ENCODE results near the gene AGO3. TPM values are rescaled to one million over a fixed set of nuclear protein-coding genes. Genes with fewer than 3 reads are reported as not detected.
A peak's percentile ranks its signal among the peaks of the same experiment; 100 is the strongest.

Gene AGO3
- total RNA-seq, 2 experiments from 2014 or later = 23.3 to 33.8 TPM

DNA sequence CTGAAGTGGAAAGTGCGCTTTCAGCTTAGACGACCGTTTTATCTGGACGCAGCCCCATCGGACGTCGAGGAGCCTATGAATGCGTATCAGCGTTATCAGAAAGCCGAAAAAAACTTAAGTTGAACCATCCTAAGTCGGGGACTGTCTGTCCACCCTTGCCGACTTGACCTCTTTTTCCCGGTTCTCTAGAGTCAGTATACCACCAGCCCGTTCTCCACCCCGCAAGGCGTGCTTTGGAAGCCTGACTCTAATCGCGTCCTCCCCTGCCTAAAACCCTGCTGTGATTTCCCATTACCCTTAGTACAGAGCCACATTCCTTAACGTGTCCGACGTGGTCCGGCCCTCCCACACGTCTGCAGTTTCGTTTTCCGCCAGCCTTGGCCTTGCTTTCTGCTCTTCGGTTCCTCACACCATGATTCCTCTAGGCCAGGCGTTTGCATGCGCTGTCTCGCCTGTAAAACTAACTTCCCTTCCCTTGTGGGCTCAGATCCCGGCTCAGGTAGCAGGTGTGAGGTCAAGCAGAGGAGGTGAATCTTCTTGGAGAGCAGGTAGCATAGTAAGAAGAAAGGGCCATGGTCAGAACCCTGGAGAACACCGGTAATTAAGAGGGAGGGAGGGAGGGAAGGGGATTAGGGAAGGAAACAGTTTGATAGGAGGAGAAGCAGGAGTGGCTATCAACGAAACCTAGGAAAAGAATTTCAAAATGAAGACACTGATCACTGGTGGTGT lies 158.7 kb downstream of the AGO3 start:
- no peak for ATAC-seq
- H3K27ac Mint-ChIP-seq = peak overlapping the region; percentile 96
- peak; percentile 37 for DNase-seq
- H3K27me3 Mint-ChIP-seq = peaks cover 14% of the 10 kb centered on the region
- ChIA-PET CTCF (interaction anchor here (0.6 to 1.2 kb wide), 2 partner anchors 10 to 215 kb away, joined by 3 to 4 read pairs; no protein-coding TSS in a partner anchor), POLR2A (no interaction called here)
- peak overlapping the region; percentile 88 for H3K4me3 Mint-ChIP-seq
- peaks cover 17% of the 10 kb centered on the region for H3K4me1 Mint-ChIP-seq
- H3K36me3 Mint-ChIP-seq (ENCODE audit: low read depth) = peaks cover 25% of the 10 kb centered on the region
- intact Hi-C loops (cut with DNase I, micrococcal nuclease) = loop anchor here in 1 of 2 experiments (1.0 to 10.0 kb wide), 2 partner anchors 135 to 205 kb away; partner anchors contain the start of genes AGO1 and THRAP3
- no peaks in the 10 kb centered on the region for H3K9me3 Mint-ChIP-seq (ENCODE audit: low read depth)

- Mint-ChIP-seq H3K4me1 (peaks cover 17% of the 10 kb centered on the region), H3K27me3 (peaks cover 4% of the 10 kb centered on the region), H3K9me3 (ENCODE audit: low read depth) (no peaks in the 10 kb centered on the region), H3K4me3 (no peak overlapping the region), H3K36me3 (ENCODE audit: low read depth) (peaks cover 27% of the 10 kb centered on the region), H3K27ac (no peak overlapping the region)
- intact Hi-C loops (cut with DNase I, micrococcal nuclease) = no loop called here
- ATAC-seq (no peak), DNase-seq (no peak)
- ChIA-PET CTCF (interaction anchor here (0.6 kb wide), 1 partner anchor 250 kb away, joined by 3 read pairs; no protein-coding TSS in a partner anchor), POLR2A (interaction anchor here (0.6 kb wide), 1 partner anchor 277 kb away, joined by 5 read pairs; no protein-coding TSS in a partner anchor)
Observed at GRCh38 chr1:36091141-36091540, 160.2 kb downstream of the AGO3 start.

DNA sequence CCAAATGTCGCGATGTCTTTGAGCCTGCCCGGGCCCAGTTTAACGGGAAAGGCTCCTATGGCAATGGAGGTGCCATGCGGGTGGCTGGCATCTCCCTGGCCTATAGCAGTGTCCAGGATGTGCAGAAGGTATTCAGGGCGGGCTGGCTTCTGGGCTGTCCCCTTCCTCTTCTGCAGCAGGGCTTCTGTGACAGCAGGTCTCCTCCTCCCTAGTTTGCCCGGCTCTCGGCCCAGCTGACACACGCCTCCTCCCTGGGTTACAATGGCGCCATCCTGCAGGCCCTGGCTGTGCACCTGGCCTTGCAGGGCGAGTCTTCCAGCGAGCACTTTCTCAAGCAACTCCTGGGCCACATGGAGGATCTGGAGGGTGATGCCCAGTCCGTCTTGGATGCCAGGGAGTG lies 160.8 kb downstream of the AGO3 start:
- H3K27me3 Mint-ChIP-seq = peaks cover 3% of the 10 kb centered on the region
- ATAC-seq = no peak
- peak overlapping the region; percentile 65 for H3K27ac Mint-ChIP-seq
- no peak for DNase-seq
- H3K36me3 Mint-ChIP-seq (ENCODE audit: low read depth) = peaks cover 27% of the 10 kb centered on the region
- ChIA-PET POLR2A (no interaction called here), CTCF (interaction anchor here (0.6 kb wide), 1 partner anchor 251 kb away, joined by 3 read pairs; no protein-coding TSS in a partner anchor)
- H3K4me1 Mint-ChIP-seq = peaks cover 17% of the 10 kb centered on the region
- intact Hi-C loops (cut with DNase I, micrococcal nuclease) = no loop called here
- peak overlapping the region; percentile 15 for H3K4me3 Mint-ChIP-seq
- H3K9me3 Mint-ChIP-seq (ENCODE audit: low read depth) = no peaks in the 10 kb centered on the region

DNA sequence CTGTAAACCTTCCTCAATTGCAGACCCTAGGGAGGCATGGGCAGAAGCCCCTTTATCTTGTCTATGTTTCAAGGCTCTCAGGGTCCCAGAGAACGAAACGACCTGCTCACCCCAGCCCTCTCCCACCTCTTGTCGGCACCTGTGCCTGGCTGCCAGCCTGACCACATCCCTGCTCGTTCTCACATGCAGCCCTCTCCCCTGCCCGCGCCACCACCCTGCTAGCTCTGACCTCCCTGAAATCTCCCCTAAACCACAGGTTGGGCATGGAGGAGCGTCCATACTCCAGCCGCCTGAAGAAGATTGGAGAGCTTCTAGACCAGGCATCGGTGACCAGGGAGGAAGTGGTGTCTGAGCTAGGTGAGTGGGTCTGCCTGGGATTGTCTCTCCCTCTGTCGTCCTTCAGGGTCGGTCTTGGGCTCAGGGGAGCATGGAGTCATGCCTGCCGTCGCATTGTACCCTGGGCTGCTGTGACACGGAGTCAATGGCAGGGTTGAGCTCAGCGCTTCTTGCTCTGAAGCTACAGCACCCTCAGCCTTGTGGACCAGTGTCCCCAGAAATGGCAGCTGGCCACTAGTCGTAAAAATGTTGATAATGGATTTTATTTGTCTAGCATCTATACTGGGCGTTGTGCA lies 161.4 kb downstream of the AGO3 start:
- ChIA-PET POLR2A (no interaction called here), CTCF (interaction anchor here (0.7 kb wide), 1 partner anchor 55 kb away, joined by 4 read pairs; no protein-coding TSS in a partner anchor)
- intact Hi-C loops (cut with DNase I, micrococcal nuclease) = no loop called here

DNA sequence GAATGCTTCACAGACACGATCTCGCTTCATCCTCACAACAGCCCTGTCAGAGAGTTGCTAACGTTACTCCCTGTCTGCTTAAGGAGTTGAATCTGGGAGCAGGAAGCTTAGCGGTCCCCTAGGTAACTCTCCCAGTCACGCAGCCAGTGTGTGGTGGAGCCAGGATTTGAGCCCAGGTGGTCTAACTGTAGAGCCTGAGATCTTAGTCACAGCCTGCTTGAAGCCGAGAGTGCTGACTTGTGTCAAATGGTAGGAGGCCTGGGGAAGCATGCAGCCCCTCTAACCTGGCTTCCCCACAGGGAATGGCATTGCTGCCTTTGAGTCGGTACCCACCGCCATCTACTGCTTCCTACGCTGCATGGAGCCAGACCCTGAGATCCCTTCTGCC lies 161.9 kb downstream of the AGO3 start:
- H3K4me1 Mint-ChIP-seq = peaks cover 17% of the 10 kb centered on the region
- CTCF ChIA-PET = interaction anchor here (0.7 kb wide), 1 partner anchor 55 kb away, joined by 4 read pairs; no protein-coding TSS in a partner anchor
- peaks cover 27% of the 10 kb centered on the region for H3K36me3 Mint-ChIP-seq (ENCODE audit: low read depth)
- no peak overlapping the region for H3K4me3 Mint-ChIP-seq
- H3K27ac Mint-ChIP-seq = no peak overlapping the region
- ATAC-seq (no peak), DNase-seq (no peak)
- no peaks in the 10 kb centered on the region for H3K9me3 Mint-ChIP-seq (ENCODE audit: low read depth)
- H3K27me3 Mint-ChIP-seq = no peaks in the 10 kb centered on the region
- POLR2A ChIA-PET = no interaction called here
- intact Hi-C loops (cut with DNase I, micrococcal nuclease) = no loop called here

More for the DNA sequence above, 161.4 kb downstream of the AGO3 start:
- Mint-ChIP-seq H3K4me1 (peaks cover 17% of the 10 kb centered on the region), H3K27ac (no peak overlapping the region), H3K27me3 (no peaks in the 10 kb centered on the region), H3K9me3 (ENCODE audit: low read depth) (no peaks in the 10 kb centered on the region), H3K36me3 (ENCODE audit: low read depth) (peaks cover 27% of the 10 kb centered on the region), H3K4me3 (no peak overlapping the region)
- ATAC-seq (no peak), DNase-seq (no peak)

GRCh38 chr1:36093226-36093625 lies 162.3 kb downstream of the AGO3 start:
- CTCF ChIA-PET = interaction anchor here (0.7 to 1.0 kb wide), 2 partner anchors 56 to 289 kb away, joined by 3 to 4 read pairs; partner anchors contain the start of gene TRAPPC3
- Mint-ChIP-seq H3K4me3 (no peak overlapping the region), H3K36me3 (ENCODE audit: low read depth) (peaks cover 27% of the 10 kb centered on the region)

GRCh38 chr1:36093929-36094328 lies 163.0 kb downstream of the AGO3 start:
- Mint-ChIP-seq H3K4me3 (no peak overlapping the region), H3K4me1 (peaks cover 15% of the 10 kb centered on the region), H3K27ac (no peak overlapping the region), H3K36me3 (ENCODE audit: low read depth) (peaks cover 27% of the 10 kb centered on the region), H3K9me3 (ENCODE audit: low read depth) (no peaks in the 10 kb centered on the region), H3K27me3 (no peaks in the 10 kb centered on the region)
- no peak for ATAC-seq
- ChIA-PET POLR2A (no interaction called here), CTCF (interaction anchor here (0.6 to 1.0 kb wide), 3 partner anchors 56 to 290 kb away, joined by 3 to 4 read pairs (median 4); partner anchors contain the start of gene TRAPPC3)
- no peak for DNase-seq
- intact Hi-C loops (cut with DNase I, micrococcal nuclease) = no loop called here

More at GRCh38 chr1:36093226-36093625, 162.3 kb downstream of the AGO3 start:
- intact Hi-C loops (cut with DNase I, micrococcal nuclease) = no loop called here
- peaks cover 15% of the 10 kb centered on the region for H3K4me1 Mint-ChIP-seq
- H3K9me3 Mint-ChIP-seq (ENCODE audit: low read depth) = no peaks in the 10 kb centered on the region
- DNase-seq (no peak), ATAC-seq (no peak)
- H3K27me3 Mint-ChIP-seq = no peaks in the 10 kb centered on the region
- POLR2A ChIA-PET = no interaction called here
- H3K27ac Mint-ChIP-seq = no peak overlapping the region

DNA sequence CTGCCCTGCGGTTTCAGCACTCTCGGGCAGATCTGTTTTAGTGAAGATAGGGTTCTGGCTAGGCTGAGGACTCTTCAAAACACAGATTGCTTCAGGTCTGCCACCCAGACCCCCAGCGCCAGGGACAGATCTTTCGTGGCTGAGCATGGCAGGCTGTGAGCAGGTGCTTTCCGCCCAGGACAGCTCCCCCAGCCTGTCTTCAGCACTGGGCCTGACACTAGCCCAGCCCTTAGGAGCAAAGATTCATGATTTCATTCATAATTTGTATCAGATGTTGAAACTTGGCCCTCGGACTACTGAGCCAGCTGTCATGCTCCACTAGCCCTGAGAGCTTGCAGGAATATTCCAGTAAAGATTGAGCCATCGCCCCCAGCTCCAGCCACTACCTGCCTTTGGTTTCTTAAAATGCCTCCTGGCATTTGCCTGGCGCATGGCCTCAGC lies 163.7 kb downstream of the AGO3 start:
- intact Hi-C loops (cut with DNase I, micrococcal nuclease) = no loop called here
- H3K27me3 Mint-ChIP-seq = no peaks in the 10 kb centered on the region
- CTCF ChIA-PET = interaction anchor here (0.8 to 2.2 kb wide), 5 partner anchors 9 to 319 kb away, joined by 3 to 9 read pairs (median 5); no protein-coding TSS in a partner anchor
- peaks cover 21% of the 10 kb centered on the region for H3K36me3 Mint-ChIP-seq (ENCODE audit: low read depth)
- no peak for DNase-seq
- H3K9me3 Mint-ChIP-seq (ENCODE audit: low read depth) = no peaks in the 10 kb centered on the region
- H3K4me1 Mint-ChIP-seq = peaks cover 12% of the 10 kb centered on the region
- no peak overlapping the region for H3K4me3 Mint-ChIP-seq
- H3K27ac Mint-ChIP-seq = no peak overlapping the region
- no peak for ATAC-seq
- POLR2A ChIA-PET = interaction anchor here (0.7 kb wide), 1 partner anchor 188 kb away, joined by 3 read pairs; no protein-coding TSS in a partner anchor

DNA sequence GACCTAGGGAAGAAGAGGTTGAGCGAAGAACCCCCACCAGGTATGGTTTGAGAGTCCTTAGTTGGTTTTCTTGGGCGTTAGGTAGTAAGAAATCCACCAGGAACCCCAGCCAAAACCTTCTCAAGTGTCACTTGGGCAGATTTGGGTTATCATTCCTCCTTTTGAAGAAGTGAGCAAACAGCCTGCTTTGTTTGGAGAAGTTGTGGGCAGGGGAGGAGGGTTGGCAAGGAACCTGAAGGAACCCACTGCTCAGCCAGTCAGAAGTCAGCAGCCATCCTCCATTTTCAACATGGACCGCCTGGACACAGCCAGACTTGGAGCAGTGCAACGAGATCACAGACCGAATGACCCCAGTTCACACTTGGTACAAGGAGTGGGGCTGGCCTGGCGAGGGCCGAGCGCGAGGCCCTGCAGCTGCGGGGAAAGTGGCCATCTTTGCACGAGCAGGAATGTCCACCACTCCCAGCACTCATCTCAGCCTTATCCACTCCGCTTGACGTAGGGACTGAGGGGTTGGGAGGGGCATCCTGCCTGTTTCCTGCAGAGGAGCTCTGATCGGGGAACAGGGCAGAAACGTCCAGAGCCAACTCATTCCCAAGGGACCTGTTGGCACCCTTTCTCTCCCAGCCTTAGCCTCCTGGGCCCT lies 165.0 kb downstream of the AGO3 start:
- Mint-ChIP-seq H3K36me3 (ENCODE audit: low read depth) (peaks cover 16% of the 10 kb centered on the region), H3K9me3 (ENCODE audit: low read depth) (no peaks in the 10 kb centered on the region), H3K4me1 (peaks cover 5% of the 10 kb centered on the region), H3K4me3 (no peak overlapping the region), H3K27me3 (no peaks in the 10 kb centered on the region), H3K27ac (no peak overlapping the region)
- intact Hi-C loops (cut with DNase I, micrococcal nuclease) = no loop called here
- POLR2A ChIA-PET = interaction anchor here (0.6 to 0.7 kb wide), 2 partner anchors 122 to 133 kb away, joined by 3 to 4 read pairs; no protein-coding TSS in a partner anchor
- CTCF ChIA-PET = interaction anchor here (0.6 to 2.2 kb wide), 9 partner anchors 8 to 318 kb away, joined by 3 to 9 read pairs (median 5); partner anchors contain the start of gene TRAPPC3
- no peak for ATAC-seq
- DNase-seq = no peak

DNA sequence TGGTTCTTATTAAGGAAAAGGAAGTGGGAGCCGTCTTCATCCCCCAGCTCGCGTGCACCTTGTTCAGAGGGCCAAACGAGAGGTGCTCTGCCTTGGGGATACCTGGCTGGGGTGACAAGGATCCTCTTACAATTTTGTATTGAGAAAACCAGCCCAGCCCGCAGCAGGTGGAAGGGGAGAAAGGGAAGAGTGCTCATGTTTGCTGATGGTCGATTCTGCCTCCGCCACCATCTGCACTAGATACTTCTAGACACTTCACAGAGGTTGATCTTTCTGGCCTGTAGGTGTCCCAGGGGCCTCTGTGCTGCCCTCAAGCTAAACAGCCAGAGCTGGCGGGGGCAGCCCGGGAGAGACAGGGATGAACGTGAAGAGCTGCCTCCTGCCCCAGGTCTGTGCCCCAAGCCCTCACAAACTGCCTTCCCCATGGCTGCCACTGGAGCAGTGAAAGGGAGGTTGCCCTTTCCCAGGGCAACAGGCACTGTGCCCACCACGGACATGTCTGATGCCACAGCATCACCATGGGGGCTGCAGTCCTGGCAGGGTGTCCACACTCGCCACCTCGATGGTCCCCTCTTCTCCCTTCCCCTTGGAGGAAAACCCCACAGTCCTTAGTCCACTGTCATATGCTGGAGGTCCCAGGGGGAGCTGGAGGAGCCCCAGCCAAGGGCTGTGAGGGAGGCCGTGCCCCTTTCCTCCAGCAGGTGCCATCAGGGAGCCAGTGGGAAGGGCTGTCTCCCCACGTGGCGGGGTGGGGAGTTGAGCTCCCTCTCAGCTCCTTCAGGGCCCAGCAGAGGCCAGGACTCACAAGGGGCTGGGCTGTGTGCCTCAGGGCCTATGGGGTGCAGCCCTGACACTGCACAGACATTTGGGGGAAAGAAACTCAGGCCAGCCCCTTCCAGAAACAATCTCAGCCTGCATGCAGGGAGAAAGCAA lies 165.9 kb downstream of the AGO3 start:
- Mint-ChIP-seq H3K9me3 (ENCODE audit: low read depth) (no peaks in the 10 kb centered on the region), H3K27ac (peak overlapping the region; percentile 31), H3K27me3 (no peaks in the 10 kb centered on the region), H3K36me3 (ENCODE audit: low read depth) (peaks cover 13% of the 10 kb centered on the region), H3K4me1 (peaks cover 2% of the 10 kb centered on the region), H3K4me3 (no peak overlapping the region)
- no peak for ATAC-seq
- ChIA-PET POLR2A (interaction anchor here (0.6 kb wide), 1 partner anchor 53 kb away, joined by 6 read pairs; the partner anchor contains the start of gene TRAPPC3), CTCF (interaction anchor here (0.6 to 2.2 kb wide), 9 partner anchors 10 to 282 kb away, joined by 3 to 9 read pairs (median 4); no protein-coding TSS in a partner anchor)
- intact Hi-C loops (cut with DNase I, micrococcal nuclease) = no loop called here
- DNase-seq = peak; percentile 33
